GM18868 (cell line): ENCODE results near the gene OGFOD1.
A peak's percentile ranks its signal among the peaks of the same experiment; 100 is the strongest.

Experiments
- ATAC-seq: cut with Tn5 transposase; IDR thresholded peaks from one replicate; pipeline ENCODE4 v1.9.1; 2021; ENCODE audit warnings: mild to moderate bottlenecking, moderate library complexity; ENCODE audit not compliant: unreplicated experiment

The OGFOD1 gene

GRCh38 chr16:56426585-56426984 lies 24.8 kb upstream of the OGFOD1 start:
- ATAC-seq = no peak

- no peak for ATAC-seq
Measured at GRCh38 chr16:56428091-56428490, 23.3 kb upstream of the OGFOD1 start.

GRCh38 chr16:56436258-56436657 lies 15.1 kb upstream of the OGFOD1 start:
- no peak for ATAC-seq

GRCh38 chr16:56438038-56438437 lies 13.3 kb upstream of the OGFOD1 start:
- ATAC-seq = no peak

- ATAC-seq = no peak
Measured at GRCh38 chr16:56447286-56447685, 4.1 kb upstream of the OGFOD1 start.

GRCh38 chr16:56448005-56448404 lies 3.3 kb upstream of the OGFOD1 start:
- ATAC-seq = no peak

GRCh38 chr16:56450275-56450985 lies 924 bp upstream of the OGFOD1 start:
- ATAC-seq = no peak

GRCh38 chr16:56451753-56452689 lies 667 bp downstream of the OGFOD1 start:
- peak; percentile 47 for ATAC-seq

- no peak for ATAC-seq
Measured at GRCh38 chr16:56457927-56458470, 6.6 kb downstream of the OGFOD1 start.

GRCh38 chr16:56460101-56460500 lies 8.7 kb downstream of the OGFOD1 start:
- no peak for ATAC-seq

GRCh38 chr16:56462064-56462796 lies 10.9 kb downstream of the OGFOD1 start:
- no peak for ATAC-seq

GRCh38 chr16:56463153-56463552 lies 11.8 kb downstream of the OGFOD1 start:
- no peak for ATAC-seq

- ATAC-seq = no peak
Measured at GRCh38 chr16:56466344-56466743, 15.0 kb downstream of the OGFOD1 start.

GRCh38 chr16:56468800-56469199 lies 17.4 kb downstream of the OGFOD1 start:
- ATAC-seq = no peak

GRCh38 chr16:56469748-56470147 lies 18.4 kb downstream of the OGFOD1 start:
- no peak for ATAC-seq

- ATAC-seq = no peak
Measured at GRCh38 chr16:56470232-56470631, 18.9 kb downstream of the OGFOD1 start.

GRCh38 chr16:56470666-56471065 lies 19.3 kb downstream of the OGFOD1 start:
- ATAC-seq = no peak

GRCh38 chr16:56475201-56475600 lies 23.8 kb downstream of the OGFOD1 start:
- no peak for ATAC-seq

GRCh38 chr16:56477096-56477878 lies 25.9 kb downstream of the OGFOD1 start:
- ATAC-seq = no peak
